SK-N-SH treated with all-trans-retinoic acid at 6 μM for 48 hours (cell line): ENCODE results near the gene FAR2.
"Not testable (repeated sequence)": the region's sequence is repeated elsewhere in the genome, so short reads cannot be mapped to it uniquely, and the experiment has no call there.

Experiments
- ATAC-seq: fragments of 200-7000 bp; cut with Tn5 transposase; 3 replicates; pipeline ENCODE4 v1.9.1; 2020; ENCODE audit warnings: mild to moderate bottlenecking, moderate library complexity
- ARNTL ChIP-seq: fragments of 450-650 bp; formaldehyde crosslinking; IDR thresholded peaks from 2 replicates; pipeline ENCODE4 v1.5.0; 2020; ENCODE audit warnings: low read depth, mild to moderate bottlenecking, moderate library complexity, borderline replicate concordance
- BACH2 ChIP-seq: fragments of 250-450 bp; sonication (Bioruptor Pico); IDR thresholded peaks from 2 replicates; pipeline ENCODE4 v1.9.0; 2021; ENCODE audit warnings: mild to moderate bottlenecking, borderline replicate concordance
- CREB5 ChIP-seq: fragments of 250-450 bp; sonication (Bioruptor Pico); IDR thresholded peaks from 2 replicates; pipeline ENCODE4 v1.5.1; 2020; ENCODE audit warnings: low read depth, mild to moderate bottlenecking, moderate library complexity
- ESRRG ChIP-seq: fragments of 250-450 bp; sonication (Bioruptor Pico); IDR thresholded peaks from 2 replicates; pipeline ENCODE4 v1.6.1; 2021; ENCODE audit warnings: mild to moderate bottlenecking
- GLIS3 ChIP-seq: fragments of 250-450 bp; sonication (Bioruptor Pico); IDR thresholded peaks from 2 replicates; pipeline ENCODE4 v1.5.0; 2020; ENCODE audit warnings: mild to moderate bottlenecking, moderate library complexity
- ISL1 ChIP-seq: fragments of 250-450 bp; sonication (Bioruptor Pico); IDR thresholded peaks from 2 replicates; pipeline ENCODE4 v2.1.2; 2022; ENCODE audit warnings: mild to moderate bottlenecking, moderate library complexity
- PPARA ChIP-seq: fragments of 250-450 bp; sonication (Bioruptor Pico); IDR thresholded peaks from 2 replicates; pipeline ENCODE4 v1.5.0; 2020; ENCODE audit warnings: mild to moderate bottlenecking, borderline replicate concordance
- RARB ChIP-seq: fragments of 250-450 bp; sonication (Bioruptor Pico); IDR thresholded peaks from 2 replicates; pipeline ENCODE4 v1.8.0; 2021; ENCODE audit warnings: mild to moderate bottlenecking, moderate library complexity
- SNAI2 ChIP-seq: fragments of 250-450 bp; sonication (Bioruptor Pico); IDR thresholded peaks from 2 replicates; pipeline ENCODE4 v1.5.0; 2020; ENCODE audit warnings: mild to moderate bottlenecking, moderate library complexity
- TOX ChIP-seq: fragments of 250-450 bp; sonication (Bioruptor Pico); IDR thresholded peaks from 2 replicates; pipeline ENCODE4 v1.8.0; 2021; ENCODE audit warnings: mild to moderate bottlenecking, moderate library complexity, borderline replicate concordance
- ZFP3 ChIP-seq: fragments of 250-450 bp; sonication (Bioruptor Pico); IDR thresholded peaks from 2 replicates; pipeline ENCODE4 v1.5.0; 2020; ENCODE audit warnings: mild to moderate bottlenecking, moderate library complexity
- ZFP30 ChIP-seq: fragments of 450-650 bp; formaldehyde crosslinking; IDR thresholded peaks from 2 replicates; pipeline ENCODE4 v1.5.0; 2022; ENCODE audit warnings: mild to moderate bottlenecking, moderate library complexity
- ZNF70 ChIP-seq: fragments of 450-650 bp; formaldehyde crosslinking; IDR thresholded peaks from 2 replicates; pipeline ENCODE4 v1.5.0; 2020; ENCODE audit warnings: mild to moderate bottlenecking, moderate library complexity
- ZNF8 ChIP-seq: fragments of 450-650 bp; formaldehyde crosslinking; IDR thresholded peaks from 2 replicates; pipeline ENCODE4 v1.5.0; 2020; ENCODE audit warnings: mild to moderate bottlenecking, moderate library complexity
- TF ChIP-seq, protein P1 (sequence below): fragments of 250-450 bp; sonication (Bioruptor Pico); IDR thresholded peaks from 2 replicates; pipeline ENCODE4 v1.8.0; 2021; ENCODE audit warnings: low read depth, mild to moderate bottlenecking, moderate library complexity, borderline replicate concordance
- TF ChIP-seq, protein P2 (sequence below): fragments of 250-450 bp; sonication (Bioruptor Pico); IDR thresholded peaks from 2 replicates; pipeline ENCODE4 v1.5.0; 2020; ENCODE audit warnings: mild to moderate bottlenecking, moderate library complexity
- TF ChIP-seq, protein P3 (sequence below): fragments of 250-450 bp; sonication (Bioruptor Pico); IDR thresholded peaks from 2 replicates; pipeline ENCODE4 v1.5.1; 2021; ENCODE audit warnings: mild to moderate bottlenecking, moderate library complexity

FAR2 gene

DNA sequence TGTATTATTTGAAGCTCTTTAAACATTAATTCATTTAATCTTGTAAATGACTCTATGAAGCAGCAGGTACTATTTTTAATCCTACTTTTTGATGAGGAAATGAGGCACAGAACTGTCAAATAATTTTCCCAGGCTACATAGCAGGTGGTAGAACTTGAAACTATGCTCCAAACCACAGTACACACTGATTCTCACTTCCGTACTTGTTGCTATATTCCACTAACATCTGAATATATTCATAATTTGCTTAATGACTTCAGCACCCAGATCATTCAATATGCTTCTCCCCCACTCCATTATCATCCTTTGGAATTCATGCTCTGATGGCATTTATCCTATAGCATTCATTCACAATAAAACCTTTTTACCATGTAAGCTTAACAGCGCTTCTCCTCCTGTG is 227.0 kb downstream of the FAR2 start:
- no peak for ATAC-seq
- TF ChIP-seq ZFP30 (no peak), CREB5 (CRISPR knock-in tag) (no peak), SNAI2 (CRISPR knock-in tag) (no peak), ARNTL (CRISPR knock-in tag) (no peak), ZNF70 (CRISPR knock-in tag) (no peak), TOX (CRISPR knock-in tag) (no peak)
- TF ChIP-seq, protein P1, sequence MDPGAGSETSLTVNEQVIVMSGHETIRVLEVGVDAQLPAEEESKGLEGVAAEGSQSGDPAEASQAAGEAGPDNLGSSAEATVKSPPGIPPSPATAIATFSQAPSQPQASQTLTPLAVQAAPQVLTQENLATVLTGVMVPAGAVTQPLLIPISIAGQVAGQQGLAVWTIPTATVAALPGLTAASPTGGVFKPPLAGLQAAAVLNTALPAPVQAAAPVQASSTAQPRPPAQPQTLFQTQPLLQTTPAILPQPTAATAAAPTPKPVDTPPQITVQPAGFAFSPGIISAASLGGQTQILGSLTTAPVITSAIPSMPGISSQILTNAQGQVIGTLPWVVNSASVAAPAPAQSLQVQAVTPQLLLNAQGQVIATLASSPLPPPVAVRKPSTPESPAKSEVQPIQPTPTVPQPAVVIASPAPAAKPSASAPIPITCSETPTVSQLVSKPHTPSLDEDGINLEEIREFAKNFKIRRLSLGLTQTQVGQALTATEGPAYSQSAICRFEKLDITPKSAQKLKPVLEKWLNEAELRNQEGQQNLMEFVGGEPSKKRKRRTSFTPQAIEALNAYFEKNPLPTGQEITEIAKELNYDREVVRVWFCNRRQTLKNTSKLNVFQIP, result no peak

GRCh38 chr12:29380536-29381523 is 231.8 kb downstream of the FAR2 start, which contains the start of gene ERGIC2:
ERGIC2 (minus strand) TSS chr12:29381172; CDS start chr12:29371633, 9,539 bp downstream.
- ATAC-seq, result peak; percentile 97

GRCh38 chr12:29382251-29382650 is 233.2 kb downstream of the FAR2 start:
- TF ChIP-seq ARNTL (CRISPR knock-in tag) (no peak), SNAI2 (CRISPR knock-in tag) (no peak), ZFP3 (no peak), GLIS3 (CRISPR knock-in tag) (no peak), CREB5 (CRISPR knock-in tag) (no peak), PPARA (CRISPR knock-in tag) (no peak), BACH2 (no peak), ISL1 (CRISPR knock-in tag) (no peak), ZNF8 (CRISPR knock-in tag) (no peak), ZFP30 (no peak), ESRRG (CRISPR knock-in tag) (no peak), ZNF70 (CRISPR knock-in tag) (no peak), RARB (CRISPR knock-in tag) (no peak)
- TF ChIP-seq, protein P2, sequence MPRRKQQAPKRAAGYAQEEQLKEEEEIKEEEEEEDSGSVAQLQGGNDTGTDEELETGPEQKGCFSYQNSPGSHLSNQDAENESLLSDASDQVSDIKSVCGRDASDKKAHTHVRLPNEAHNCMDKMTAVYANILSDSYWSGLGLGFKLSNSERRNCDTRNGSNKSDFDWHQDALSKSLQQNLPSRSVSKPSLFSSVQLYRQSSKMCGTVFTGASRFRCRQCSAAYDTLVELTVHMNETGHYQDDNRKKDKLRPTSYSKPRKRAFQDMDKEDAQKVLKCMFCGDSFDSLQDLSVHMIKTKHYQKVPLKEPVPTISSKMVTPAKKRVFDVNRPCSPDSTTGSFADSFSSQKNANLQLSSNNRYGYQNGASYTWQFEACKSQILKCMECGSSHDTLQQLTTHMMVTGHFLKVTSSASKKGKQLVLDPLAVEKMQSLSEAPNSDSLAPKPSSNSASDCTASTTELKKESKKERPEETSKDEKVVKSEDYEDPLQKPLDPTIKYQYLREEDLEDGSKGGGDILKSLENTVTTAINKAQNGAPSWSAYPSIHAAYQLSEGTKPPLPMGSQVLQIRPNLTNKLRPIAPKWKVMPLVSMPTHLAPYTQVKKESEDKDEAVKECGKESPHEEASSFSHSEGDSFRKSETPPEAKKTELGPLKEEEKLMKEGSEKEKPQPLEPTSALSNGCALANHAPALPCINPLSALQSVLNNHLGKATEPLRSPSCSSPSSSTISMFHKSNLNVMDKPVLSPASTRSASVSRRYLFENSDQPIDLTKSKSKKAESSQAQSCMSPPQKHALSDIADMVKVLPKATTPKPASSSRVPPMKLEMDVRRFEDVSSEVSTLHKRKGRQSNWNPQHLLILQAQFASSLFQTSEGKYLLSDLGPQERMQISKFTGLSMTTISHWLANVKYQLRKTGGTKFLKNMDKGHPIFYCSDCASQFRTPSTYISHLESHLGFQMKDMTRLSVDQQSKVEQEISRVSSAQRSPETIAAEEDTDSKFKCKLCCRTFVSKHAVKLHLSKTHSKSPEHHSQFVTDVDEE (CRISPR knock-in tag), result no peak
- TF ChIP-seq, protein P3, sequence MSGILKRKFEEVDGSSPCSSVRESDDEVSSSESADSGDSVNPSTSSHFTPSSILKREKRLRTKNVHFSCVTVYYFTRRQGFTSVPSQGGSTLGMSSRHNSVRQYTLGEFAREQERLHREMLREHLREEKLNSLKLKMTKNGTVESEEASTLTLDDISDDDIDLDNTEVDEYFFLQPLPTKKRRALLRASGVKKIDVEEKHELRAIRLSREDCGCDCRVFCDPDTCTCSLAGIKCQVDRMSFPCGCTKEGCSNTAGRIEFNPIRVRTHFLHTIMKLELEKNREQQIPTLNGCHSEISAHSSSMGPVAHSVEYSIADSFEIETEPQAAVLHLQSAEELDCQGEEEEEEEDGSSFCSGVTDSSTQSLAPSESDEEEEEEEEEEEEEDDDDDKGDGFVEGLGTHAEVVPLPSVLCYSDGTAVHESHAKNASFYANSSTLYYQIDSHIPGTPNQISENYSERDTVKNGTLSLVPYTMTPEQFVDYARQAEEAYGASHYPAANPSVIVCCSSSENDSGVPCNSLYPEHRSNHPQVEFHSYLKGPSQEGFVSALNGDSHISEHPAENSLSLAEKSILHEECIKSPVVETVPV (CRISPR knock-in tag), result no peak
- no peak for ATAC-seq

More at GRCh38 chr12:29380536-29381523, 231.8 kb downstream of the FAR2 start, which contains the start of gene ERGIC2:
- TF ChIP-seq ZFP3 (0 out of 2 replicates have a peak, but pooled peaks have one; percentile 31), ISL1 (CRISPR knock-in tag) (no peak)

DNA sequence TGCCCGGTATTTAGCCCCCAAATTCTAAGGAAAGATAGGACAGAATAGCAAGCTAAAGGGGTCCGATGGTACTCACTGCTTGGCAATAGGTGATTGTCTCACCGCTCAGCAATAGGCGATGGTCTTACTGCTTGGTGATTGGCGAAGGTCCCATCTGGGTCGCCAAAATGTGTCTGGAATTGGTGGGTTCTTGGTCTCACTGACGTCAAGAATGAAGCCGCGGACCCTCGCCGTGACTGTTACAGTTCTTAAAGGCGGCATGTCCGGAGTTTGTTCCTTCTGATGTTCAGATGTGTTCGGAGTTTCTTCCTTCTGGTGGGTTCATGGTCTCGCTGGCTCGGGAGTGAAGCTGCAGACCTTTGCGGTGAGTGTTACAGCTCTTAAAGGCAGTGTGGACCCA is 236.1 kb downstream of the FAR2 start:
- ATAC-seq, result not testable (repeated sequence)
